Epithelial cell of prostate (primary cell): Measurements from ENCODE around the gene ARHGEF18.
"Not testable (repeated sequence)": the region's sequence is repeated elsewhere in the genome, so short reads cannot be mapped to it uniquely, and the experiment has no call there.

Source experiments
- DNase-seq: peaks from one replicate; pipeline ENCODE4 v3.0.0-alpha.2; 2011; ENCODE audit warnings: low read depth, low spot score
- H3K27ac ChIP-seq: fragments of 450-650 bp; 2 replicates; pipeline ENCODE4 v1.5.1; 2017; ENCODE audit warnings: mild to moderate bottlenecking

Gene ARHGEF18

GRCh38 chr19:7348587-7349230, at the start of gene ARHGEF18:
Gene ARHGEF18 (plus strand): TSS chr19:7348937. CDS start chr19:7362891, 13,954 bp downstream.
- no peak within 1 kb of the TSS for H3K27ac ChIP-seq
- no peak for DNase-seq

- H3K27ac ChIP-seq: no peak overlapping the region
- no peak for DNase-seq
These were observed 47.2 kb upstream of the ARHGEF18 start for GRCh38 chr19:7301525-7301924.

GRCh38 chr19:7303470-7303869, 45.3 kb upstream of the ARHGEF18 start:
- no peak overlapping the region for H3K27ac ChIP-seq
- no peak for DNase-seq

- H3K27ac ChIP-seq: no peak overlapping the region
- no peak for DNase-seq
These were observed 44.5 kb upstream of the ARHGEF18 start for GRCh38 chr19:7304200-7304599.

- H3K27ac ChIP-seq: no peak overlapping the region
- DNase-seq: no peak
These were observed 41.0 kb upstream of the ARHGEF18 start for GRCh38 chr19:7307590-7308218.

- DNase-seq, H3K27ac ChIP-seq: not testable (repeated sequence)
These were observed 40.4 kb upstream of the ARHGEF18 start for GRCh38 chr19:7308327-7308726.

GRCh38 chr19:7311911-7312310, 36.8 kb upstream of the ARHGEF18 start:
- H3K27ac ChIP-seq: no peak overlapping the region
- no peak for DNase-seq

GRCh38 chr19:7312816-7313215, 35.9 kb upstream of the ARHGEF18 start:
- DNase-seq: no peak
- no peak overlapping the region for H3K27ac ChIP-seq

- H3K27ac ChIP-seq: no peak overlapping the region
- no peak for DNase-seq
These were observed 30.6 kb upstream of the ARHGEF18 start for GRCh38 chr19:7318176-7318575.

- no peak overlapping the region for H3K27ac ChIP-seq
- DNase-seq: no peak
These were observed 22.4 kb upstream of the ARHGEF18 start for GRCh38 chr19:7326105-7326877.

GRCh38 chr19:7327802-7328201, 20.9 kb upstream of the ARHGEF18 start:
- no peak for DNase-seq
- no peak overlapping the region for H3K27ac ChIP-seq

- no peak overlapping the region for H3K27ac ChIP-seq
- no peak for DNase-seq
These were observed 20.1 kb upstream of the ARHGEF18 start for GRCh38 chr19:7328647-7329046.

GRCh38 chr19:7331446-7331845, 17.3 kb upstream of the ARHGEF18 start:
- H3K27ac ChIP-seq: no peak overlapping the region
- no peak for DNase-seq

- DNase-seq: no peak
- H3K27ac ChIP-seq: no peak overlapping the region
These were observed 15.3 kb upstream of the ARHGEF18 start for GRCh38 chr19:7333198-7334118.

- H3K27ac ChIP-seq: no peak overlapping the region
- no peak for DNase-seq
These were observed 12.3 kb upstream of the ARHGEF18 start for GRCh38 chr19:7336321-7336973.

- DNase-seq: no peak
- no peak overlapping the region for H3K27ac ChIP-seq
These were observed 11.2 kb upstream of the ARHGEF18 start for GRCh38 chr19:7337380-7338194.

GRCh38 chr19:7340959-7341837, 7.5 kb upstream of the ARHGEF18 start:
- peak; percentile 12 for DNase-seq
- H3K27ac ChIP-seq: no peak overlapping the region

GRCh38 chr19:7342143-7342542, 6.6 kb upstream of the ARHGEF18 start:
- DNase-seq: no peak
- no peak overlapping the region for H3K27ac ChIP-seq
